ENCODE results near the gene LRRC72. TPM values are rescaled to one million over a fixed set of nuclear protein-coding genes. Genes with fewer than 3 reads are reported as not detected.

Gene LRRC72
- total RNA-seq, 1 donor from 2014 or later: not detected

DNA sequence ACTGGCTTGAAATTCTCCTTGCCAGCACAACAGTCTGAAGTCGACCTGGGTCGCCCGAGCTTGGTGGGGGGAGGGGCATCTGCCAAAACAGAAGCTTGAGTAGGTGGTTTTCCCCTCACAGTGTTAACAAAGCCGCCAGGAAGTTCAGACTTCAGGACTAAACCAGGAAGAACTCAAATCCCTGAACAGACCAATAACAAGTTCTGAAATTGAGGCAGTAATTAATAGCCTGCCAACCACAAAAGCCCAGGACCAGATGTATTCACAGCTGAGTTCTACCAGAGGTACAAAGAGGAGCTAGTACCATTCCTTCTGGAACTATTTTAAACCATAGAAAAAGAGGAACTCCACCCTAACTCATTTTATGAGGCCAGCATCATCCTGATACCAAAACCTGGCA, 45.3 kb downstream of the LRRC72 start:
- Mint-ChIP-seq H3K27me3 (ENCODE audit: unreplicated experiment) (no peaks in the 10 kb centered on the region), H3K9me3 (ENCODE audit: unreplicated experiment) (peaks cover 16% of the 10 kb centered on the region), H3K36me3 (ENCODE audit: unreplicated experiment) (peaks cover 3% of the 10 kb centered on the region), H3K4me1 (ENCODE audit: unreplicated experiment) (no peaks in the 10 kb centered on the region), H3K27ac (ENCODE audit: unreplicated experiment) (no peak overlapping the region), H3K4me3 (ENCODE audit: unreplicated experiment) (no peak overlapping the region)
- DNase-seq (ENCODE audit: extremely low spot score, unreplicated experiment): no peak
- TF ChIP-seq, protein P1, sequence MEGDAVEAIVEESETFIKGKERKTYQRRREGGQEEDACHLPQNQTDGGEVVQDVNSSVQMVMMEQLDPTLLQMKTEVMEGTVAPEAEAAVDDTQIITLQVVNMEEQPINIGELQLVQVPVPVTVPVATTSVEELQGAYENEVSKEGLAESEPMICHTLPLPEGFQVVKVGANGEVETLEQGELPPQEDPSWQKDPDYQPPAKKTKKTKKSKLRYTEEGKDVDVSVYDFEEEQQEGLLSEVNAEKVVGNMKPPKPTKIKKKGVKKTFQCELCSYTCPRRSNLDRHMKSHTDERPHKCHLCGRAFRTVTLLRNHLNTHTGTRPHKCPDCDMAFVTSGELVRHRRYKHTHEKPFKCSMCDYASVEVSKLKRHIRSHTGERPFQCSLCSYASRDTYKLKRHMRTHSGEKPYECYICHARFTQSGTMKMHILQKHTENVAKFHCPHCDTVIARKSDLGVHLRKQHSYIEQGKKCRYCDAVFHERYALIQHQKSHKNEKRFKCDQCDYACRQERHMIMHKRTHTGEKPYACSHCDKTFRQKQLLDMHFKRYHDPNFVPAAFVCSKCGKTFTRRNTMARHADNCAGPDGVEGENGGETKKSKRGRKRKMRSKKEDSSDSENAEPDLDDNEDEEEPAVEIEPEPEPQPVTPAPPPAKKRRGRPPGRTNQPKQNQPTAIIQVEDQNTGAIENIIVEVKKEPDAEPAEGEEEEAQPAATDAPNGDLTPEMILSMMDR (IDR thresholded peaks at IDR 0.05): no peak

DNA sequence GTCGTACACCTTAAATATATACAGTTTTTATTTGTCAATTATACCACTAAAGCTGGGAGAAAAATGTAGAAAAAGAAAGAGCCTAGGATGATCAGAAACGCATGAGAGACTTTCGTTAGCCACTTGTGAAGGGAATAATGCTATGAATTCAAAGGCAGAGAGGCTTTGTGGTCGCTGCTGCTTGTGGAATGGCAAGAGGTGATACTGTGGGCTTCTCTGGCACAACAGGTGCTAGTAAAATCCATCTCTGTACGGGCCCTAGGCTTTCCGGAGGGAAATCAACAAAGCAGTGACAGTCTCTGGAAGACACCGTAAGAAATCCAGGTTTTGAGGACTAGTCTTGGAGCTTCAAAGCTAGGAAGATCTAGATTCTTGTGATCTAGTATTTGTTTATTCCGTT, 52.6 kb downstream of the LRRC72 start:
- DNase-seq (ENCODE audit: extremely low spot score, unreplicated experiment): no peak
- TF ChIP-seq, protein P1 (IDR thresholded peaks at IDR 0.05): no peak
- Mint-ChIP-seq H3K27me3 (ENCODE audit: unreplicated experiment) (no peaks in the 10 kb centered on the region), H3K36me3 (ENCODE audit: unreplicated experiment) (no peaks in the 10 kb centered on the region), H3K27ac (ENCODE audit: unreplicated experiment) (no peak overlapping the region), H3K4me1 (ENCODE audit: unreplicated experiment) (no peaks in the 10 kb centered on the region), H3K9me3 (ENCODE audit: unreplicated experiment) (no peaks in the 10 kb centered on the region), H3K4me3 (ENCODE audit: unreplicated experiment) (no peak overlapping the region)

DNA sequence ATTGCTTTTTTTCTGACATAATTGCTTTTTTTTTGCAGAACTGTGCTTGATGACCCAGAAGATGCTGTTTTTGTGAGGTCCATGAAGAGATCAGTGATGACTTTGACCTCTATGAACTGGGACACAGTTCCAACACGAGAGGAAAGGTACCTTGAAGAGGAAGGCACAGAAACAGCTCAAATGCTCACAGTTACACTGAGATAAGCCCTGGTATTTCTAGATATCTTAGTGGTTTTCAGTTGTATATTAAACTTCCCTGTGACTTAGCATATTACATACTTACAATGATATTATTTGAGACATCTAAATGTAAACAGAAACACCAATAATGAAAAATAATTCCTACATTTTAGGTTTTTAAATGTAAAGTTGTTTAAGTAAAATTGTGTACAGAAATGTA, 54.7 kb downstream of the LRRC72 start:
- no peaks in the 10 kb centered on the region for H3K9me3 Mint-ChIP-seq (ENCODE audit: unreplicated experiment)
- no peak overlapping the region for H3K27ac Mint-ChIP-seq (ENCODE audit: unreplicated experiment)
- H3K36me3 Mint-ChIP-seq (ENCODE audit: unreplicated experiment): no peaks in the 10 kb centered on the region
- no peak overlapping the region for H3K4me3 Mint-ChIP-seq (ENCODE audit: unreplicated experiment)
- no peak for DNase-seq (ENCODE audit: extremely low spot score, unreplicated experiment)
- no peaks in the 10 kb centered on the region for H3K4me1 Mint-ChIP-seq (ENCODE audit: unreplicated experiment)
- H3K27me3 Mint-ChIP-seq (ENCODE audit: unreplicated experiment): no peaks in the 10 kb centered on the region
- TF ChIP-seq, protein P1 (IDR thresholded peaks at IDR 0.05): no peak

DNA sequence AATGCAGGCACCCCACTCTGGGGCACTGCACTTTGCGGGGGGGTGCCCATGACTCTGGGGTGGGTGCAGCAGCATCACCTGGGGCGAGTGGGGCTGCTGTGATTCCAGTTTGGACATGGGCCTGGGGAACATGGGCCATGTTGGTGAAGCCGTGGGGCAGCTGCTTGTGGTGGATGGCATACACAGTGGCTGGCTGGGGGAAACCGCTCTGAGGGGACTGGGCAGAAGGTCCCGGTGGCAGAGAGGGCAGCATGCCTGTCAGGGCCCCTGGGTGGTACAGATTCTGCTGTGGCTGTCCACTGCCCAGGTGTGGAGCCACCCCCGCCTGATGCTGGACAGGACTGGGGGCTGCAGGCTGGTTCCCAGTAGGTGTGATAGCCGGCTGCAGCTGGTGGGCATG, 57.2 kb downstream of the LRRC72 start:
- Mint-ChIP-seq H3K27me3 (ENCODE audit: unreplicated experiment) (no peaks in the 10 kb centered on the region), H3K27ac (ENCODE audit: unreplicated experiment) (no peak overlapping the region), H3K4me3 (ENCODE audit: unreplicated experiment) (no peak overlapping the region), H3K4me1 (ENCODE audit: unreplicated experiment) (no peaks in the 10 kb centered on the region), H3K36me3 (ENCODE audit: unreplicated experiment) (no peaks in the 10 kb centered on the region), H3K9me3 (ENCODE audit: unreplicated experiment) (no peaks in the 10 kb centered on the region)
- DNase-seq (ENCODE audit: extremely low spot score, unreplicated experiment): no peak
- TF ChIP-seq, protein P1 (IDR thresholded peaks at IDR 0.05): no peak

DNA sequence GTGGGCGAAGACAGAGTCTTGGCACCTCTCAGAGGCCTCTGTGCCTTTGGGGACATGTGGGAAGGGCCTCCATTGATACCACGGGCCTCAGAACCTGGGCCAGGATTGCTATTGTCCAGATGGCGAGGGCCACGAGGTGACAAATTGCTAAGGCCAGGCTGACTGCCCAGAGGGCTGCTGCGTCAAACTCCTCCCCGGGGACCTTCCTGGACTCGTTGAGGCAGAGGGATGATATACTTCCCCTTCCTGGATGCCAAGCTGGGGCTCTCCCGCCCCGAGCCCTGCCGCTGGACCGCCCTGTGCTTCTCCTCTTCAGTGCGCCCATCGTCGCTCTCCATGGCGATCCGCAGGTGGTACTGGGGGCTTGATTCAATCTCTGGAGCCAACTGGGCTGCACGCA, 58.9 kb downstream of the LRRC72 start:
- DNase-seq (ENCODE audit: extremely low spot score, unreplicated experiment): no peak
- H3K36me3 Mint-ChIP-seq (ENCODE audit: unreplicated experiment): no peaks in the 10 kb centered on the region
- no peak overlapping the region for H3K27ac Mint-ChIP-seq (ENCODE audit: unreplicated experiment)
- H3K9me3 Mint-ChIP-seq (ENCODE audit: unreplicated experiment): no peaks in the 10 kb centered on the region
- no peaks in the 10 kb centered on the region for H3K27me3 Mint-ChIP-seq (ENCODE audit: unreplicated experiment)
- no peak overlapping the region for H3K4me3 Mint-ChIP-seq (ENCODE audit: unreplicated experiment)
- TF ChIP-seq, protein P1 (IDR thresholded peaks at IDR 0.05): no peak
- H3K4me1 Mint-ChIP-seq (ENCODE audit: unreplicated experiment): no peaks in the 10 kb centered on the region
